NCI-H187 treated with DMSO at 0.1 percent for 48 hours (cell line): ENCODE results near the gene RFT1.

Experiments
- DNase-seq: peaks from one replicate; lab custom pipeline; 2025; lab: John Stamatoyannopoulos, UW

The RFT1 gene

GRCh38 chr3:53122933-53123305, 7.3 kb downstream of the RFT1 start:
- no peak for DNase-seq

GRCh38 chr3:53122255-53122932, 7.8 kb downstream of the RFT1 start:
- no peak for DNase-seq

- no peak for DNase-seq
Measured at GRCh38 chr3:53120336-53120735, 9.9 kb downstream of the RFT1 start.

GRCh38 chr3:53116956-53117355, 13.3 kb downstream of the RFT1 start:
- DNase-seq, result no peak

GRCh38 chr3:53114412-53115074, 15.7 kb downstream of the RFT1 start:
- no peak for DNase-seq

- no peak for DNase-seq
Measured at GRCh38 chr3:53114011-53114400, 16.2 kb downstream of the RFT1 start.

- DNase-seq, result no peak
Measured at GRCh38 chr3:53113293-53114010, 16.8 kb downstream of the RFT1 start.

GRCh38 chr3:53111822-53112221, 18.4 kb downstream of the RFT1 start:
- DNase-seq, result no peak

- no peak for DNase-seq
Measured at GRCh38 chr3:53109891-53110771, 20.1 kb downstream of the RFT1 start.

GRCh38 chr3:53109190-53109589, 21.0 kb downstream of the RFT1 start:
- no peak for DNase-seq

- DNase-seq, result no peak
Measured at GRCh38 chr3:53104762-53105161, 25.5 kb downstream of the RFT1 start.

- DNase-seq, result no peak
Measured at GRCh38 chr3:53103397-53104296, 26.6 kb downstream of the RFT1 start.

- no peak for DNase-seq
Measured at GRCh38 chr3:53102601-53103147, 27.6 kb downstream of the RFT1 start.

- no peak for DNase-seq
Measured at GRCh38 chr3:53101956-53102355, 28.3 kb downstream of the RFT1 start.

GRCh38 chr3:53100818-53101466, 29.3 kb downstream of the RFT1 start:
- no peak for DNase-seq

GRCh38 chr3:53097887-53098286, 32.3 kb downstream of the RFT1 start:
- DNase-seq, result no peak

GRCh38 chr3:53092942-53093341, 37.3 kb downstream of the RFT1 start:
- no peak for DNase-seq

GRCh38 chr3:53092216-53092615, 38.0 kb downstream of the RFT1 start:
- DNase-seq, result no peak

- DNase-seq, result no peak
Measured at GRCh38 chr3:53091011-53091410, 39.2 kb downstream of the RFT1 start.

GRCh38 chr3:53089511-53089910, 40.7 kb downstream of the RFT1 start:
- DNase-seq, result no peak
